ENCODE measurements around the gene NCKAP5.

Gene NCKAP5

DNA sequence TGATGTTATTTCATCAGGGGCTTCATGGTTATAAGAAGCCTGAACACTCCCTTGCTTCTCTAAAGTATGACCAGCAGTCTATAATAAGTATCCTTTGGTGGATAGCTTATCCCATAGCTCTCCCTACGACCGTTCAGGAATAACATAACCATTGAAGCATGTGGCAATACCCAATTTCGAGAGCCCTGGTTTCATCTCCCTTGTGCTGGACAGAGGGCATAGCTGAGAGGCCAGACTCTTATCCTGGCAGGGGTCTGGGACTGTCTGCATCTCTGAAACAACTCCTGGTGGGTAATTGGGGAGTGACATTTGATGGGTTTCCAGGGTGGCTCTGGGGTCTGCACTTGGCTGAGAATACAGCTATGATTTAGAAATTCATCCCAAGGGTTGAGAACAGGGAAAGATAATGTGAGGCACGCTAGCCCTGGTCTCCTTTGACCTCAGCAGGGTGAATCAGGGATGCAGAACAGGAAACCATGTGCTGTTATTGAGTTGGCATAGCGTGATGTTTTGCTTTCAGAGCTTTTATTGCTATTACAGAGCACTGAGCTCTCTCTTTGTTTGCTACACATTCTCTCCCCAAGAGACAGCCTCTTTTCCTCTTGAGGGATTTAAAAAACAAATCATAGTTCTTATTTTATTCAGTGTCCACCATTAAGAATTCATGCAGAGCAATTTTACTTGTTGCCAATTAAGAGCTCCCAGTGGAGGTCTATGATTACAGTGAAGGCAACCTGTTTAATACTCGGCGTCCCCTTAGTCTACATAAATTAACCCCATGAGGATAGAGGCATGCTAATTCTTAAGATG, 274.5 kb downstream of the NCKAP5 start:
- Histone ChIP-seq H3K36me3 (no peaks in the 10 kb centered on the region), H3K4me1 (ENCODE audit: control insufficient read depth in 1 of 2, insufficient read depth in 1 of 2, low read depth in 1 of 2, low read length in 1 of 2) (no peaks in the 10 kb centered on the region), H3K9me3 (no peaks in the 10 kb centered on the region), H3K27me3 (no peaks in the 10 kb centered on the region), H3K4me3 (ENCODE audit: low read depth in 1 of 2, low read length in 1 of 2) (no peak overlapping the region), H3K27ac (no peak overlapping the region)
- TF ChIP-seq CTCF (IDR thresholded peaks at IDR 0.05): no peak

- no peak for TF ChIP-seq CTCF (IDR thresholded peaks at IDR 0.05)
These were observed 276.0 kb downstream of the NCKAP5 start for GRCh38 chr2:133292259-133292658.

GRCh38 chr2:133287709-133288108, 280.6 kb downstream of the NCKAP5 start:
- H3K27me3 ChIP-seq: no peaks in the 10 kb centered on the region
- no peak overlapping the region for H3K27ac ChIP-seq
- no peaks in the 10 kb centered on the region for H3K36me3 ChIP-seq
- H3K4me3 ChIP-seq (ENCODE audit: low read depth in 1 of 2, low read length in 1 of 2): no peak overlapping the region
- H3K9me3 ChIP-seq: no peaks in the 10 kb centered on the region
- no peak for TF ChIP-seq CTCF (IDR thresholded peaks at IDR 0.05)
- no peaks in the 10 kb centered on the region for H3K4me1 ChIP-seq (ENCODE audit: control insufficient read depth in 1 of 2, insufficient read depth in 1 of 2, low read depth in 1 of 2, low read length in 1 of 2)

More at GRCh38 chr2:133292259-133292658, 276.0 kb downstream of the NCKAP5 start:
- Histone ChIP-seq H3K4me3 (ENCODE audit: low read depth in 1 of 2, low read length in 1 of 2) (no peak overlapping the region), H3K27me3 (no peaks in the 10 kb centered on the region), H3K36me3 (no peaks in the 10 kb centered on the region), H3K9me3 (no peaks in the 10 kb centered on the region), H3K4me1 (ENCODE audit: control insufficient read depth in 1 of 2, insufficient read depth in 1 of 2, low read depth in 1 of 2, low read length in 1 of 2) (no peaks in the 10 kb centered on the region), H3K27ac (no peak overlapping the region)

DNA sequence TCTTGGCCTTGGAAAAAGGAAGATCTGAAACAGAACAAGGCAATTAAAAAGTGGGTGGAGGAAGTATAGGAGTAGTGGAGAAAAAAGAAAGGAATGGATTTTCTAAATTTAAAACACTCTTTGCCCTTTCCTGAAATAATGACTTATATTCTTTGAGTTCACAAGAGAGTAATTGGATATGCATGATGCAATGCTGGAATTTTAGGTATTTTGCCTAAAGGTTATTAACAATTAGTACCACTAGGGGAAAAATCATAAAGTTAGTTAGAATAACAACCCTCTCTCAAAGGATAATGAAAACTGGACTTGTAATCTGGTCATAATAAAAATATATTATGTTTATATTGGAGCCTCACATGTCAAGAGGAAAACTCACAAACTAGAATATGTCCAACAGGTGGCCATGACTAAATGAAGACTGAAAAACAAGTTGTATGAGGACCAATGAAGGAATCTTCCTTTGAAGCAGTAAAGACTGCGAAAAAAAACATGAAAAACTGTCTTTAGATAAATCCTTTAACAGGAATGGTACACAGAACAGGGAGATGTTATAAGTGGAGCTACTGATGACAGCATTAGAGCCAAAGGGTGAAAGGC, 281.8 kb downstream of the NCKAP5 start:
- no peaks in the 10 kb centered on the region for H3K9me3 ChIP-seq
- no peak for TF ChIP-seq CTCF (IDR thresholded peaks at IDR 0.05)
- no peak overlapping the region for H3K4me3 ChIP-seq (ENCODE audit: low read depth in 1 of 2, low read length in 1 of 2)
- no peaks in the 10 kb centered on the region for H3K36me3 ChIP-seq
- H3K27ac ChIP-seq: no peak overlapping the region
- H3K27me3 ChIP-seq: no peaks in the 10 kb centered on the region
- H3K4me1 ChIP-seq (ENCODE audit: control insufficient read depth in 1 of 2, insufficient read depth in 1 of 2, low read depth in 1 of 2, low read length in 1 of 2): no peaks in the 10 kb centered on the region

- Histone ChIP-seq H3K9me3 (no peaks in the 10 kb centered on the region), H3K27me3 (peaks cover 1% of the 10 kb centered on the region), H3K4me3 (ENCODE audit: low read depth in 1 of 2, low read length in 1 of 2) (no peak overlapping the region), H3K4me1 (ENCODE audit: control insufficient read depth in 1 of 2, insufficient read depth in 1 of 2, low read depth in 1 of 2, low read length in 1 of 2) (no peaks in the 10 kb centered on the region), H3K27ac (no peak overlapping the region), H3K36me3 (no peaks in the 10 kb centered on the region)
- TF ChIP-seq CTCF (IDR thresholded peaks at IDR 0.05): no peak
These were observed 295.2 kb downstream of the NCKAP5 start for GRCh38 chr2:133273031-133273430.
